Panc1 (cell line): Measurements from ENCODE around the gene TTLL11.

Experiments used
- CTCF ChIP-seq: fragments of 450-650 bp; IDR thresholded peaks from 2 replicates; pipeline ENCODE4 v1.5.1; 2017; ENCODE audit warnings: mild to moderate bottlenecking
- TF ChIP-seq, protein P1 (sequence below), 2 experiments: IDR thresholded peaks; 2 replicates each; pipeline ENCODE4 v1.6.1; 2011 to 2012; ENCODE audit warnings: low read depth in 2 of 2, control low read depth in 1 of 2, low read length in 1 of 2, mild to moderate bottlenecking in 1 of 2, moderate library complexity in 1 of 2; ENCODE audit not compliant: insufficient read depth in 1 of 2

GRCh38 chr9:121837113-121837961, 255.8 kb downstream of the TTLL11 start:
- no peak for TF ChIP-seq CTCF
- TF ChIP-seq, protein P1, sequence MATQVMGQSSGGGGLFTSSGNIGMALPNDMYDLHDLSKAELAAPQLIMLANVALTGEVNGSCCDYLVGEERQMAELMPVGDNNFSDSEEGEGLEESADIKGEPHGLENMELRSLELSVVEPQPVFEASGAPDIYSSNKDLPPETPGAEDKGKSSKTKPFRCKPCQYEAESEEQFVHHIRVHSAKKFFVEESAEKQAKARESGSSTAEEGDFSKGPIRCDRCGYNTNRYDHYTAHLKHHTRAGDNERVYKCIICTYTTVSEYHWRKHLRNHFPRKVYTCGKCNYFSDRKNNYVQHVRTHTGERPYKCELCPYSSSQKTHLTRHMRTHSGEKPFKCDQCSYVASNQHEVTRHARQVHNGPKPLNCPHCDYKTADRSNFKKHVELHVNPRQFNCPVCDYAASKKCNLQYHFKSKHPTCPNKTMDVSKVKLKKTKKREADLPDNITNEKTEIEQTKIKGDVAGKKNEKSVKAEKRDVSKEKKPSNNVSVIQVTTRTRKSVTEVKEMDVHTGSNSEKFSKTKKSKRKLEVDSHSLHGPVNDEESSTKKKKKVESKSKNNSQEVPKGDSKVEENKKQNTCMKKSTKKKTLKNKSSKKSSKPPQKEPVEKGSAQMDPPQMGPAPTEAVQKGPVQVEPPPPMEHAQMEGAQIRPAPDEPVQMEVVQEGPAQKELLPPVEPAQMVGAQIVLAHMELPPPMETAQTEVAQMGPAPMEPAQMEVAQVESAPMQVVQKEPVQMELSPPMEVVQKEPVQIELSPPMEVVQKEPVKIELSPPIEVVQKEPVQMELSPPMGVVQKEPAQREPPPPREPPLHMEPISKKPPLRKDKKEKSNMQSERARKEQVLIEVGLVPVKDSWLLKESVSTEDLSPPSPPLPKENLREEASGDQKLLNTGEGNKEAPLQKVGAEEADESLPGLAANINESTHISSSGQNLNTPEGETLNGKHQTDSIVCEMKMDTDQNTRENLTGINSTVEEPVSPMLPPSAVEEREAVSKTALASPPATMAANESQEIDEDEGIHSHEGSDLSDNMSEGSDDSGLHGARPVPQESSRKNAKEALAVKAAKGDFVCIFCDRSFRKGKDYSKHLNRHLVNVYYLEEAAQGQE (IDR thresholded peaks at IDR 0.05; ENCODE audit: insufficient read depth in 1 of 2, low read depth in 2 of 2, low read length in 1 of 2) = no peak
